Loucy (cell line): Measurements from ENCODE around the gene PBX1.

Experiments
- CTCF ChIP-seq: fragments of 200-600 bp; sonication (generic); conservative IDR thresholded peaks from 2 replicates; pipeline ENCODE4 v1.5.1; 2014; ENCODE audit warnings: mild to moderate bottlenecking, antibody characterized with exemption, low read length
- EZH2phosphoT487 ChIP-seq: fragments of 200-600 bp; IDR thresholded peaks from 2 replicates; pipeline ENCODE4 v1.6.1; 2018; ENCODE audit warnings: antibody characterized with exemption, mild to moderate bottlenecking, moderate library complexity, borderline replicate concordance

DNA sequence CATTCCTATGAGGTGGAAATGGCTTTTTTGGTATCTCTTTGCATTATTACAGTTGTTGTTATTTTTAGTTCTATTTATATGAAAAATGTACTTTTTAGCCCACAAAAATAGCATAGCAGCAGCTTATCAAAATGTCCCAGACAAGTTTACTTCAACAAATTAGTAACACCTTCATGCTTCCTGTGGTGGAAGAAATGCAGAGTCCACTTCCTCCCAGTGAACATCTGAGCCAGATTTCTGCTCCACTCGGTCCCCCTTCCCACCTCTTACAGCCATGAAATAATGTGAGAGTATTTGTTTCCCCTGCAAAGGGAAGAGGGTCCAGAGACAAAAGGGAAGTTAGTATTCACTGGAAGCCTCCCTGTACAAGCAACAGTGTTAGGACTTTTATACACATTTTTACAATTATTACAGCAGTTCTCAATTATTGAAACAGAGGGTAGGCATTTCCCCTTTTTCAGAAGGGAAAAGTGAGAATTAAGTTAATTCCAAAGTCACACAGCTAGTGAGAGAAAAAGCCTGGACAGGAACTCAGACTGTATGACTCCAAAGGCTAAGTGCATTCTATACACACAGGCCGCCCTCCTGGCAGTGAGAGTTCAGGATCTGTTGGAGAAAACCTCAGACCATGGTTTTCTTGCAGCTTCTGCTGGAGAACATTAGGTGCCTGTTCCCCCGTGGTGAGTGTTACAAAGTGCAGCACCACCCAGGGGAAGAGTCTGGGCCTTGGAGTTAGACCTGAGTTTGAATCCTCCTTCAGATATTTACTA lies 126.5 kb downstream of the PBX1 start:
- TF ChIP-seq CTCF (no peak), EZH2phosphoT487 (no peak)
